ENCODE measurements around the gene NDFIP2. TPM values are rescaled to one million over a fixed set of nuclear protein-coding genes. Genes with fewer than 3 reads are reported as not detected.

Gene NDFIP2
- polyA plus RNA-seq, 1 donor from 2014 or later = not detected

DNA sequence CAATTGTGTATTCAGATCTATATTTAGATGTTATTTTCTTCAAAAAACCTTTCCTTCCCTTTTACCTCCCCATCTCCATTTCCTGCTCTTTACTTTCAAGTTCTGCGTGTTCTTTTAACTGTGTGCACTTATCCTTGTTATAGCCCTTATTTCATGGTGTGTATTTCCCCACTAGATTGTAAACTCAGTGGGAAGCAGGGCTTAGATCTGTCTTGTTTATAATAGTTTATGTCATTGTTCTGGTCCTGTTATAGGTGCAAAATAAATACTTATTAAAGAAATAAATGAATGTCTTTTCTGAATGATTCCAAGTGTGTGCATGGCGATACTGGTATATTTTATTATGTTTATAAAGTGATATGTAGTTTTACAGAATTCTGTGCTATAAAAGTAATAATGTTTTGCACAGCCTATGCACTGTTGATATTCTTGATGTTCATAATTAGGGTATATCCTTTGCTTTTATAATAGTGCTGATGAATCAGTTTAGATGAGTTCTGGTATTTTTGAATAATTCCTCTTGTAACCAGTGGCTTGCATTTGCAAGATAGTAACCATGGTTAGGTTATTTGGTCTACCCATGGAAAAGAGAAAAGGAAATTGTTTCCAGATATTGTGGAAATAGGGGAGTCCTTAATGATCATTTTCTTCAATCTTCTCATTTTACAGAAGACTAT, 12.1 kb downstream of the NDFIP2 start:
- no peak overlapping the region for H3K27ac Mint-ChIP-seq
- H3K4me1 Mint-ChIP-seq = peaks cover 0 to 2% (median 0%) of the 10 kb centered on the region in 3 donors

DNA sequence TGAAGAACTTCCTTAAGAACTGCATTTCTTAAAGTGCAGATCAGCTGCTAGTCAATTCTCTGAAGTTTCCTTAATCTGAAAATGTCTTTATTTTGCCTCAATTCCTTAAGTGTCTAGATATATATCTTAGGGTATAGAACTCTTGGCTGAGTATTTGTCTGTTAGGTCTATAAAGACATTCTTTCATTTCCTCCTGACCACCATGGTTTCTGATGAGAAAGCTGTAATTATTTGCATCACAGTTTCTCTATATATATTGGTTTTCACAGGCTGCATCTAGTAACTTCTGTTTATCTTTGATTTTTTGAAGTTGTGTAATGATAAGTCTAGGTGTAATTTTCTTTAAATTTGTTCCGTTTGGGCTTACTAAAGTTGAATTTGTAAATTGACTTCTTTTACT, 15.2 kb downstream of the NDFIP2 start:
- H3K9me3 Mint-ChIP-seq = no peaks in the 10 kb centered on the region
- peaks cover 0 to 2% (median 0%) of the 10 kb centered on the region in 3 donors for H3K4me1 Mint-ChIP-seq
- no peak overlapping the region for H3K4me3 Mint-ChIP-seq

More for the DNA sequence above, 12.1 kb downstream of the NDFIP2 start:
- H3K27me3 Mint-ChIP-seq = no peaks in the 10 kb centered on the region
- H3K9me3 Mint-ChIP-seq = no peaks in the 10 kb centered on the region
- no peak overlapping the region for H3K4me3 Mint-ChIP-seq
- H3K36me3 Mint-ChIP-seq = no peaks in the 10 kb centered on the region

DNA sequence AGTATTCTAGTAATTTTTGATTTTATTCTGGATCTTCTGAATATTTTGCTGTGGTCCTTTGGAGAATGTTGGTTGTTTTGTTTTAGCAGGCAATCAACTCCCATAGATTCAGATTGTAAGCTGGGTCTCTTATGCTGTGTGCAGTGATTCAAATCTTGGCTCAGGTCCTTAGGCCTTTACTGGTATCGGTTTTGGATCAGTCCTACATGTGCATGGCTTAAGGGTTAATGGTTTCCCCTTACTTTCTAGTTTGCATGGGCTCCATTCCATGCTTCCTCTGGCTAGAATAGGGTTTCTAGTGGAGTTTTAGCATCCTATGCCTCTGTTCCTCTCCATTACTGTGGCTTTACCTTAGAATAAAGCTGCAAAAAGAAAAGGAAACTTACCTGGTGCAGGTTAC, 16.1 kb downstream of the NDFIP2 start:
- Mint-ChIP-seq H3K4me3 (no peak overlapping the region), H3K27ac (no peak overlapping the region), H3K27me3 (peaks cover 1% of the 10 kb centered on the region), H3K36me3 (peaks cover 2% of the 10 kb centered on the region), H3K4me1 (peaks cover 0 to 2% (median 0%) of the 10 kb centered on the region in 3 donors), H3K9me3 (no peaks in the 10 kb centered on the region)

More for the DNA sequence above, 15.2 kb downstream of the NDFIP2 start:
- peaks cover 1% of the 10 kb centered on the region for H3K27me3 Mint-ChIP-seq
- no peaks in the 10 kb centered on the region for H3K36me3 Mint-ChIP-seq
- H3K27ac Mint-ChIP-seq = no peak overlapping the region

DNA sequence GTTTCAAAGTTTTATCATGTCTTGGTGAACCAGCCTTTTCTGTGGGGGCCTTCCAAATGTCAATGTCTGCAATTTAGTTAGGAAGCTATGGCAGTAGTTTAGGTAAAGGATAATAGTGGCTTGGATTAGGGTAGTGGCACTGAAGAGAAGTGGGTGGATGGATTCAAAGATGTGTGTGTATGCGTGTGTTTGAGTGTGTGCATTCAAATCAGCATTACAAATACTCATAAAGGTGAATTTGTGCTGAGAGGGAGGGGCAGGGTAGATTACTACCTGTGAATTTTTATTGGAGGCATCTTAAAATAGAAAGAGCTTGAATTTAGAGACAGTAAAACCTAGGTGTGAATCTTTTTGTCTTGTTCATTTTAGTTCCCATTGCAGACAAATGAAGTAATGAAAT, 16.9 kb downstream of the NDFIP2 start:
- Mint-ChIP-seq H3K36me3 (peaks cover 2% of the 10 kb centered on the region), H3K9me3 (no peaks in the 10 kb centered on the region), H3K27ac (no peak overlapping the region), H3K4me1 (peaks cover 0 to under 1% (median 0%) of the 10 kb centered on the region in 3 donors), H3K4me3 (no peak overlapping the region), H3K27me3 (peaks cover 1% of the 10 kb centered on the region)

- Mint-ChIP-seq H3K27me3 (peaks cover 2% of the 10 kb centered on the region), H3K27ac (no peak overlapping the region), H3K36me3 (peaks cover 2% of the 10 kb centered on the region), H3K4me3 (no peak overlapping the region), H3K9me3 (no peaks in the 10 kb centered on the region), H3K4me1 (no peaks in the 10 kb centered on the region)
Observed at GRCh38 chr13:79500829-79501228, 19.9 kb downstream of the NDFIP2 start.

GRCh38 chr13:79501538-79502232, 20.7 kb downstream of the NDFIP2 start:
- Mint-ChIP-seq H3K27me3 (peaks cover 2% of the 10 kb centered on the region), H3K27ac (no peak overlapping the region), H3K4me1 (no peaks in the 10 kb centered on the region), H3K36me3 (peaks cover 2% of the 10 kb centered on the region), H3K4me3 (no peak overlapping the region), H3K9me3 (no peaks in the 10 kb centered on the region)

DNA sequence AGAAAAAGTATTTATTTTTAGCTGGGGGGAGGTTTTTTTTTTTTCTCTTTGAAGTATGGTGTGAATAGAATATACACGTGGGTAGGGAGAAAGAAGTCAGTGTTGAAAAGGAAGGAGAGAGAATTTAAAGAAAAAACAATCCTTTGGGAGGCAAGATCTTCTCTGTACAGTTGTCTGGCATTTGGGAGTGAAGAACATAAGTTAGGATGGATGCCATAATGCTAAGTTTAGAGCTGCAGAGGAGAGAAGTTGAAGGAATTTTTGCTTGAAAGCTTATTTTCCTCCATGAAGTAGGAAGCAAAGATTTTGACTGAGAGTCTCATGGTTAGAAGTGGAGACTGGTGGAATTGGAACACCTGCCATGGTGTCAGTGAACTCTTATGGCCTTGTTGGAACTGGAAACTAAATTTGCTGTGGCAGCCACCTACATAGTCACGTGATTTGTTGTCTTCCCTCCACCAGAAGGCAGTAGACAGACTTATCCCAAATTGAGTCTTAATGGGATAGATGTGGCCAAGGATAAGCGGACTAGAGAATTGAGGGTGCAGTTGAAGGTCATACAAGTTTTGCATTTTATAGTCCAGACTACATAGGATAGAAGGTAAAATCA, 22.0 kb downstream of the NDFIP2 start:
- Mint-ChIP-seq H3K36me3 (peaks cover 2% of the 10 kb centered on the region), H3K27me3 (peaks cover 2% of the 10 kb centered on the region), H3K4me1 (no peaks in the 10 kb centered on the region), H3K27ac (no peak overlapping the region), H3K4me3 (no peak overlapping the region), H3K9me3 (no peaks in the 10 kb centered on the region)

DNA sequence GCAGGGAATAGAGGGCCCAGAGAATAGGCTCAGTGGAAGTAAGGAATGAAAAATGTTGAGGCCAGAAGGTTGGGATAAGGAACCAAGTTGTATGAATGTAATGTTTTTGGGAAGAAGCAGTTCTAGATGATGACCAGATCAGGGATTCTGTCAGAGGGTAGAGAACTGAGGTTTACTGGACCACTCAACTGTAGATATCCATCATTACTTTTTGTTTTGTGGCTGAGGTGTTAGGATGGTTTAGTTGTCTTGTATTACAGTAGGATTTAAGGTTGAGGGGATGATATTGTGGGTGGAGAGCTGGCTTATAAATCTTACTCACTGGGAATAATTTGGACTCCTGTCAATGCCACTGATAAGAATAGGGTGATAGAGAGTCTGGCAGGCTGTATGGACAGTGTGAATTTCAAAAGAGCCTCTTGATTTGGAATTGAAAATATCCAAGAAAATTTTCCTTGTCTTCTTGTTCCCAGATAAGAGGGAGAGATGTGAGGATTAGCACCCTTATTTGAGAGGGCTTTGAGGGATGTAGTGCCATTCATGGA, 22.6 kb downstream of the NDFIP2 start:
- Mint-ChIP-seq H3K36me3 (peaks cover 2% of the 10 kb centered on the region), H3K4me1 (no peaks in the 10 kb centered on the region), H3K4me3 (no peak overlapping the region), H3K27ac (no peak overlapping the region), H3K9me3 (no peaks in the 10 kb centered on the region), H3K27me3 (peaks cover 2% of the 10 kb centered on the region)

DNA sequence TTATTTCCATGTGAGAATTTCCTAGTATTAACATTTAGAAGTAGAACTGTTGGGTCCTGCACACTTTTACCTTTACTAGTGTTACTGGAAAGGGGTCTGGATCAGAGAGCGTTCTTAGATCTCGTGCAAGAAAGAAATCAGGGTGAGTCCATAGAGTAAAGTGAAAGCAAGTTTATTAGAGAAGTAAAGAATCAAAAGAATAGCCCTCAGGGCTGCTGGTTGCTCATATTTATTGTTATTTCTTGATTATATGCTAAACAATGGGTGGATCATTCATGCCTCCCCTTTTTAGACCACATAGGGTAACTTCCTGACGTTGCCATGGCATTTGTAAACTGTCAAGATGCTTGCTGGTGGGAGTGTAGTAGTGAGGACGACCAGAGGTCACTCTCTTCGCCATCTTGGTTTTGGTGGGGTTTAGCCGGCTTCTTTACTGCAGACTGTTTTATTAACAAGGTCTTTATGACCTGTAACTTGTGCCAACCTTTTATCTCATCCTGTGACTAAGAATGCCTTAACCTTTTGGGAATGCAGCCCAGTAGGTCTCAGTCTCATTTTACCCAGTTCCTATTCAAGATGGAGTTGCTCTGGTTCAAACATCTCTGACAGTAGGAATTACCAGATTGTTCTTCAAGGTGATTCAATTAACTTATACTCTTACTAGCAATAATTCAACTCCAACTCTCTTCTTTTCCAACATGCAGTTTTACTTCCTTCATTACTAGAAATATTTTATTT, 27.4 kb downstream of the NDFIP2 start:
- no peak overlapping the region for H3K27ac Mint-ChIP-seq
- no peaks in the 10 kb centered on the region for H3K4me1 Mint-ChIP-seq
- H3K9me3 Mint-ChIP-seq = no peaks in the 10 kb centered on the region
- no peak overlapping the region for H3K4me3 Mint-ChIP-seq
- H3K36me3 Mint-ChIP-seq = no peaks in the 10 kb centered on the region
- H3K27me3 Mint-ChIP-seq = peaks cover 1% of the 10 kb centered on the region

DNA sequence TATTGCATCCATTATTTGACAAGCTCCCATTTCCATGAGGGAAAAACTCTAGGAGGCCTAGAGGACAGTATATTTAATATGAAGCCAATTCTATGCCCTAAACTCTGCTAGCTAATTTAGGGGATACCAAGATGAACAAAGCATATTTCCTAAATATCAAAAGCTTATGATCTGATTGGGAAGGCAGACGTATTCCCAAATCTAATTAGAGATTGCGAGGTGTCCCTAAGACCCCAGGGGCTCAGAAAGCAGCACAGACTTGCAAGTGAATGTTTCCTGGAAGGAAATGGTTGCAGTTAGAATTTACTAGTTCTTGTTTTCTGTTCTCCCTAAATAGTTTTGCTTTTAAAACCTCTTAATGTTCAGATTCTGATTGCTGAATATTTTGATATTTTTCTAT, 30.7 kb downstream of the NDFIP2 start:
- Mint-ChIP-seq H3K4me1 (no peaks in the 10 kb centered on the region), H3K27ac (no peak overlapping the region), H3K27me3 (no peaks in the 10 kb centered on the region), H3K4me3 (no peak overlapping the region), H3K36me3 (no peaks in the 10 kb centered on the region), H3K9me3 (no peaks in the 10 kb centered on the region)

DNA sequence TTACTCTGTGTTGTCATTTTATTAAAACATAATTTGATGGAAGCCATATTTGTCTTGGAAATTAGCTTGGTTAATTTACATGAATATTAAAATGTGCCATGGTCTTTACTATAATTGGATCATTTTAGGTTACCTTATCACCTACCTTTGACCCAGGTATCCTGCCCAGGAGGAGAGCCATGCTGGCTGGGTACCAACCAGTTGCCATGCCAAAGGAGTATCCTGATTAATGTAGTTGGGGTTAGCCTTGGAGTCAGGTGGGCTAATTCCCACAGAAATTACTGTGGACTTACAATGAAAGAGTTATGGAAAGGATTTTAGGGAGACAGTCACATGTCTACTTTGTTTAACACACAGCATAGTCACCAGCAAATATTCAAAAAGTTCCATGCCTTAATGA, 32.0 kb downstream of the NDFIP2 start:
- H3K4me1 Mint-ChIP-seq = no peaks in the 10 kb centered on the region
- H3K4me3 Mint-ChIP-seq = no peak overlapping the region
- no peak overlapping the region for H3K27ac Mint-ChIP-seq
- no peaks in the 10 kb centered on the region for H3K27me3 Mint-ChIP-seq
- no peaks in the 10 kb centered on the region for H3K36me3 Mint-ChIP-seq
- no peaks in the 10 kb centered on the region for H3K9me3 Mint-ChIP-seq

GRCh38 chr13:79516595-79516994, 35.6 kb downstream of the NDFIP2 start:
- H3K27ac Mint-ChIP-seq = no peak overlapping the region
- H3K4me3 Mint-ChIP-seq = no peak overlapping the region
- H3K27me3 Mint-ChIP-seq = no peaks in the 10 kb centered on the region
- H3K4me1 Mint-ChIP-seq = peaks cover 0 to 2% (median 0%) of the 10 kb centered on the region in 3 donors
- H3K9me3 Mint-ChIP-seq = no peaks in the 10 kb centered on the region
- no peaks in the 10 kb centered on the region for H3K36me3 Mint-ChIP-seq

GRCh38 chr13:79519255-79519654, 38.3 kb downstream of the NDFIP2 start:
- Mint-ChIP-seq H3K27ac (no peak overlapping the region), H3K27me3 (no peaks in the 10 kb centered on the region), H3K36me3 (no peaks in the 10 kb centered on the region), H3K4me3 (no peak overlapping the region), H3K9me3 (no peaks in the 10 kb centered on the region), H3K4me1 (peaks cover 0 to 2% (median 0%) of the 10 kb centered on the region in 3 donors)

DNA sequence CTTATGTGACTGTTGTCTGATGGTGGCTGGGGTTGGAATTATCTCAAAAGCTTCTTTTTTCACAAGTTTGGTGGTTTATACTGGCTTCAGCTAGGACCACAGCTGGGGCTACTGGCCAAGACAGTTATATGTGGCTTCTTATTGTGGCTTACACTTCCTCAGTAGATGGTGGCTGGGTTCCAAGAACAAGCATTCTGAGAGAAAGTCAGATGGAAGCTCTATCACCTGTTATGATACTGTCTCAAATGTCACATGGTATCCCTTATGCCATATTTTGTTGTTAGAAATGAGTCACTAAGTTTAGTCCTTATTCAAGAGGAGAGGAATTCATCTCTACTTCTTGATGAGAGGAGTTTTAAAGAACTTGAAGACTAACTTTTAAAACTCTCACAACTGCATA, 41.6 kb downstream of the NDFIP2 start:
- Mint-ChIP-seq H3K36me3 (no peaks in the 10 kb centered on the region), H3K27me3 (no peaks in the 10 kb centered on the region), H3K27ac (no peak overlapping the region), H3K9me3 (no peaks in the 10 kb centered on the region), H3K4me1 (peaks cover 0 to 2% (median 0%) of the 10 kb centered on the region in 3 donors), H3K4me3 (no peak overlapping the region)
